GM12872 (cell line): ENCODE results near the gene MKX.

Experiments used
- CTCF ChIP-seq: IDR thresholded peaks from 3 replicates; pipeline ENCODE4 v1.5.1; 2011; ENCODE audit warnings: low read depth, mild to moderate bottlenecking, low read length, moderate library complexity; ENCODE audit not compliant: insufficient read depth

Gene MKX

DNA sequence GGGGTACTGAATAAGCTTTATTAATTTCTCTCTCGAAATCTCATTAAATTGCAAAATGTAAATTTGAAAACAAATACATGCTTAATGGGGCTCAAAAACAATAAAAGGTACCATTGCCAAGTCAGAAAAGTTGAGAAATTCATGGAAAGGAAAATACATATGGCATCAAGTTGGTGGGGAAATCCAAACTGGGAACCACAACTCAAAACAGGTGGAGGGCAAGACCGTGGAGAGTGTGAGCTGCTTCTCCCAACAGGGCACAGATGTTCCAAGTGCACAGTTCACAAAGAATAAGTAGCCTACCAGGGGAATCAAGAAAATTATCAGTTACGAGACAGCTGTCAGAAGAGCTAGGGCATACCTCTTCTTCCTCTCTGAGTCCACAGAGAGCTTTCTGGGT lies 26.6 kb downstream of the MKX start:
- TF ChIP-seq CTCF = no peak

DNA sequence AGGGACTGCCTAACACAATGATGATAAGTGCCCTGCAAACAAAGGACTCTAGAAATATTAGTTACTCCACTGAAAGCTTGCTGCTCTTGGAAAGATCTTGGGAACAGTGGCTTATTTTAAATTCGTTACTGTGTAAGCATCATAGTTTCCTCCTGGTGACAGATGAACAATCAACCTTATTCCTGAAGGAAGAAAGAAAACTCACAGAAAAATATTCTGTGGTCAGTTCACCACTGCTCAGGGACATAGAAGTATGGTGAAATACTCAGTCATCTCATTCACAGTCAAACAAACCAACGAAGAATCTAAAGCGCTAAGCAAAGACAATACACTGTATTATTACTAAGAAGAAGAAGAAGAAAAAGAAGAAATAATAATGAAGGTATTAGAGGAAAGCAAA lies 27.8 kb downstream of the MKX start:
- TF ChIP-seq CTCF = no peak

DNA sequence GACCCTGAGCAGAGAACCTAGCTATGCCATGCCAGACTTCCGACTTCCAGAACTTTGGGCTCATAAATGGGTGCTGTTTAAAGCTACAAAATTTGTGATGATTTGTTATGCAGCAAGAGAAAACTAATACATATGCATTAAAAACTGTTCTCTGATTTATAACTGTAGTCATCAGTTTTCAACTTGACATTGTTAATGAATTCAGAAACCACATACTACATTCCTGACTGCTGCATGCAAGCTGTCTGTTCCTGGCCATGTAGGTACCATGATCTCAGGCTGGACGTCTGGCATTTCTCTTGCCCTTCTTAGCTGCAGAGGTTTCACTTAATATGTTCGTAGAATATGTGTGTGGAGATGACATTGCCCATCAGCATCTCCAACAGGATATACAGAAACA lies 28.4 kb downstream of the MKX start:
- no peak for TF ChIP-seq CTCF

DNA sequence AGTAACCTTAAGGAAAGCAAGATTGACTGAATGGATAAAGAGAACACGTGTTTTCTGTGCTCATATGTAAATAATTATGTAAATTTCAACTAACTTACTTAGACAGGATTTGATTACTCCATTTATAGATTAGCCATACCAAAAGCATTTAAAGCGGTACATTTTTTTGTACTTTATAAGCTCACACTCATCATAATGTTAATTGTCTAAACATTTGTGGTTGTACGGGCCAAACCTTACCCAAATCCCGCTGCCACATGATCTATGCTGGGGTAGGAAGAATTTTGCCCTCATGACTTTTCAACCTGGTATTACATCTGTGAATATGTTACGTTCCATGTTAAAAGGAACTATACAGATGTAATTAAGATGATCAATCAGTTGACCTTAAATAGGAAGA lies 29.1 kb downstream of the MKX start:
- TF ChIP-seq CTCF = no peak

- no peak for TF ChIP-seq CTCF
Measured at GRCh38 chr10:27715505-27715904, 30.1 kb downstream of the MKX start.

GRCh38 chr10:27714349-27714748 lies 31.3 kb downstream of the MKX start:
- no peak for TF ChIP-seq CTCF

DNA sequence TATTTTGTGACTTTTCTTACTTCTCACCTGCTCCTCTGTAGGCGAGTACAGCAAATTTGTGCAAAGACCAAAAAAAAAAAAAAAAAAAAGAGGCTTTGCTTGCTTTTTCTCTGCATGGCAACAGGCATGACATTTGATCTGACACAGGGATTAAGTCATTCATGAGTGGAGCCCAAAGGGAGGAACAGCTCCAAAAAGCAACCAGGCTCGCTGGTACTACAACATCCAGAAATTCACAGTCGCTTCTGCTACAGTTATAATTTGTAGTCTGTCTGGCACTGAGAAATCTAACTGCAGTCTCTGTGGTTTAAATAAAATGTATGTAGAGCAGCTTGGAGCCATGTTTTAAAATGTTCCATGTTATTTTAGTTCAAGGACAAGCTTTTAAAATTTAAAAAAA lies 31.7 kb downstream of the MKX start:
- no peak for TF ChIP-seq CTCF

DNA sequence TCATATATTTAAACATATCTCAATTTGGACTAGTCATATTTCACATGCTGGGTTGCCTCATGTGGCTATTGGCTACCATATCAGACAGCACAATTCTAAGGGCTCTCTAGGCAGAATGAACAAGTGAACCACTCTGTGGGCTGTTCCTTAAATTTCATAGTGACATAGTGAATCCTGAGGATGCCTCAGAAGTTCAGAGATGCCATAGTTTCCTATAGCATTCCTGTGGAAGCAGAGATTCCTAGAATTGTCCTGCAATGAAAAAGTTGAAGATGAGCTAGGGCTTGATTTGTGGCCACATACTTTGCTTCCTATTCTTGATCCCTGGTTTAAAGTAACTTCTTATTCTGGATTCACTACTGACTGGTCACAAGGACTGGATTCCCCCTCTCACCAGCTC lies 35.6 kb downstream of the MKX start:
- TF ChIP-seq CTCF = no peak
